ENCODE measurements around the gene C3orf70.

Gene C3orf70

DNA sequence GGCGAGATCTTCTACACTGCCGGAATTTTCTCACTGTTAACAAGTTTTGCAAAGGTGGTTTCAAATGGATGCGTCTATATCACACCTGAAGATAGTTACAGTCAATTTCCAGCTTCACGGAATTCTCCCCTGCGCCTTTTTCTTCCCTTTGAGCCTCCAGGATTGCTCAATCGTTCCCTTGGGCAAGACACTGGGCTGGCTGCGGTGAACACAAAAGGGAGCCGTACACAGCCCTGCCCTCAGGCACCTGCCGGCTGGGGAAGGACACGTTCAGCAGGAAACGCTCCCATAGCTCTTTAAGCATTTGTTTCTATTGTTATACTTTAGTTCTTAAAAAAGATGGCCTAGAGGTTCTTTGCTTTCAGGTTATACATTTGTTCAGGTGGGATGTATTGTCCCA, 85.7 kb downstream of the C3orf70 start:
- H3K4me3 ChIP-seq (ENCODE audit: low read depth, low read length), result no peak overlapping the region
- no peak for DNase-seq (ENCODE audit: low read depth)
- TF ChIP-seq, protein P1, sequence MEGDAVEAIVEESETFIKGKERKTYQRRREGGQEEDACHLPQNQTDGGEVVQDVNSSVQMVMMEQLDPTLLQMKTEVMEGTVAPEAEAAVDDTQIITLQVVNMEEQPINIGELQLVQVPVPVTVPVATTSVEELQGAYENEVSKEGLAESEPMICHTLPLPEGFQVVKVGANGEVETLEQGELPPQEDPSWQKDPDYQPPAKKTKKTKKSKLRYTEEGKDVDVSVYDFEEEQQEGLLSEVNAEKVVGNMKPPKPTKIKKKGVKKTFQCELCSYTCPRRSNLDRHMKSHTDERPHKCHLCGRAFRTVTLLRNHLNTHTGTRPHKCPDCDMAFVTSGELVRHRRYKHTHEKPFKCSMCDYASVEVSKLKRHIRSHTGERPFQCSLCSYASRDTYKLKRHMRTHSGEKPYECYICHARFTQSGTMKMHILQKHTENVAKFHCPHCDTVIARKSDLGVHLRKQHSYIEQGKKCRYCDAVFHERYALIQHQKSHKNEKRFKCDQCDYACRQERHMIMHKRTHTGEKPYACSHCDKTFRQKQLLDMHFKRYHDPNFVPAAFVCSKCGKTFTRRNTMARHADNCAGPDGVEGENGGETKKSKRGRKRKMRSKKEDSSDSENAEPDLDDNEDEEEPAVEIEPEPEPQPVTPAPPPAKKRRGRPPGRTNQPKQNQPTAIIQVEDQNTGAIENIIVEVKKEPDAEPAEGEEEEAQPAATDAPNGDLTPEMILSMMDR (IDR thresholded peaks at IDR 0.05; ENCODE audit: low read depth, low read length, missing control alignments), result no peak

DNA sequence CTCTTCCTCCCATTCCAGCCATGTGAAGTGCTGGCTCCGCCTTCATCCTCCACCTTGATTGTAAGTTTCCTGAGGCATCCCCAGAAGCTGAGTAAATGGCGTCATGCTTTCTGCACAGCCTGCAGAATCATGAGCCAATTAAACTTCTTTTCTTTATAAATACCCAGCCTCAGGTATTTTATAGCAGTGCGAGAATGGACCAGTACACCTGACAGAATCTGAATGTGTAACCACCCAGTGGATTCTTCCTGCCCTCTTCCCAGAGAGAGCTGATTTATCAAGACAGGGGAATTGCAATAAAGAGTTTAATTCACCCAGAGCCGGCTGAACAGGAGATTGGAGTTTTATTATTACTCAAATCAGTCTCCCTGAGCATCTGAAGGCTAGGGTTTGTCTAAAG, 86.6 kb downstream of the C3orf70 start:
- TF ChIP-seq, protein P1 (IDR thresholded peaks at IDR 0.05; ENCODE audit: low read depth, low read length, missing control alignments), result no peak
- DNase-seq (ENCODE audit: low read depth), result no peak
- no peak overlapping the region for H3K4me3 ChIP-seq (ENCODE audit: low read depth, low read length)

DNA sequence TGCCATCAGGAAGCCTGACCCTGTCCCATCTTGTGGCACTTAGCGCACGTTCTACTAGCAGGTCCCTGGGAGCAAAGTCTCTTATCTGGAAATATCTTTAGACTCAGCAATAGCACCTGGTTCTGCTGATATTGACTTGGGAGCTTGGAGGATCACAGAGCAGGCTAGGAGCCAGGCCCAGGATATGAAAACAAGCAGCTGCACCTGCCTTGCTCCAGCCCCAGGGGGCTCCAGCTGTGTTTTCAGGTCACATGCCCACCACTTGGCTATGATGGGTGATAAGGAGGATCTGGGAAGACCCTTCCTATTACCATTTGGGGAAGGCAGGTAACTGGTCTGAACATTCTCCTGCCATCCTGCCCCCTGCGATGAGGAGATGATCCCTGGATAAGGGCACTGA, 87.8 kb downstream of the C3orf70 start:
- no peak overlapping the region for H3K4me3 ChIP-seq (ENCODE audit: low read depth, low read length)
- TF ChIP-seq, protein P1 (IDR thresholded peaks at IDR 0.05; ENCODE audit: low read depth, low read length, missing control alignments), result peak; percentile 33
- no peak for DNase-seq (ENCODE audit: low read depth)

DNA sequence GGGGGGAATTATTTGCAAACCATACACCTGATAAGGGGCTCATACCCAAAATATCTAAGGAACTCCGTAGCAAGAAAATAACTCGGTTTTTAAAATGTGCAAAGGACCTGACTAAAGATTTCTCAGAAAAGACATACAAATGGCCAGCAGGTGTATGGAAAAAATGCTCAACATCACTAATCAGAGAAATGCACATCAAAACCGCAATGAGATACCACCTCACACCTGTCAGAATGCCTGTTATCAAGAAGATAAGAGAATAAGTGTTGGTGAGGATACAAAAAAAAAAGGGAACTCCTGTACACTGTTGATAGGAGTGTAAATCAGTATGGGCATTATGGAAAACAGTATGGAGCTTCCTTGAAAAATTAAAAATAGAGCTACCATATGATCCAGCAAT, 89.4 kb downstream of the C3orf70 start:
- TF ChIP-seq, protein P1 (IDR thresholded peaks at IDR 0.05; ENCODE audit: low read depth, low read length, missing control alignments), result no peak
- no peak overlapping the region for H3K4me3 ChIP-seq (ENCODE audit: low read depth, low read length)
- no peak for DNase-seq (ENCODE audit: low read depth)

DNA sequence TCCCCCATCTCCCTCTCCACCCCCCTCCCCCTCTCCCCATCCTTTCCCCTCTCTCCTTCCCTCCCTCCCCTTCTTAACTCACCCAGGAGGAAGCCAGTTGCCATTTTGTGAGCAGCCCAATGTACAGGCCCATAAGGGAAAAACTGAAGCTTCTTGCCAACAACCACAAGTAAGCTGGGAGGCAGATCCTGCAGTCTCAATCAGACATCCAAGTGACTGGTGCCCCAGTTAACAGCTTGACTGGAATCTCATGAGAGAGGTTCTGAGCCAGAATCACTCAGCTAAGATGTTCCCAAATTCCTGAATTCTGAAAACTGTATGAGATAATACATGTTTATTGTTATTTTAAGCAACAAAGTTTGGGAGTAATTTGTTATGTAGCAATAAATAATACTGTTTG, 90.7 kb downstream of the C3orf70 start:
- TF ChIP-seq, protein P1 (IDR thresholded peaks at IDR 0.05; ENCODE audit: low read depth, low read length, missing control alignments), result no peak
- no peak for DNase-seq (ENCODE audit: low read depth)
- no peak overlapping the region for H3K4me3 ChIP-seq (ENCODE audit: low read depth, low read length)

DNA sequence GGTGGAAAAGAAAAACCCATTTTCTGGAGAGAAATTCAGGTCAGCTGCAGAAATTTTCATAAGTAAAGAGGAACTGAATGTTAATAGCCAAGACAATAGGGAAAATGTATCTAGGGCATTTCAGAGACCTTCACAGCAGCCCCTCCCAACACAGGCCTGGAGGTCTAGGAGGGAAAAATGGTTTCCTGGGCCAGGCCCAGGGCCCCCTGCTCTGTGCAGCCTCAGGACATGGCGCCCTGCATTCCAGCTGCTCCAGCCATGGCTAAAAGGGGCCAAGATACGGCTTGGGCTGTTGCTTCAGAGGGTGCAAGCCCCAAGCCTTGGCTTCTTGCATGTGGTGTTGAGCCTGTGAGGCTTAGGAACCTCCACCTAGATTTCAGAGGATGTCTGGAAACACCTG, 92.2 kb downstream of the C3orf70 start:
- no peak for DNase-seq (ENCODE audit: low read depth)
- H3K4me3 ChIP-seq (ENCODE audit: low read depth, low read length), result no peak overlapping the region
- TF ChIP-seq, protein P1 (IDR thresholded peaks at IDR 0.05; ENCODE audit: low read depth, low read length, missing control alignments), result no peak

DNA sequence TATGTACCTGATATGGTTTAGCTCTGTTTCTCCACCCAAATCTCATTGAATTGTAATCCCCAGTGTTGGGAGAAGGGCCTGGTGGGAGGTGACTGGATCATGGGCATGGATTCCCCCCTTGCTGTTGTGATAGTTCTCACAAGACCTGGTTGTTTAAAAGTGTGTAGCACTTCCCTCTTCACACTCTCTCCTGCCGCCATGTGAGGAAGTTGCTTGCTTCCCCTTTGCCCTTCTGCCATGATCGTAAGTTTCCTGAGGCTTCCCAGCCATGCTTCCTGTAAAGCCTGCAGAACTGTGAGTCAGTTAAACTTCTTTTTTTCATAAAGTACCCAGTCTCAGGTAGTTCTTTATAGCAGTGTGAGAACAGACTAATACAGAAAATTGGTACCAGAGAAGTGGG, 93.1 kb downstream of the C3orf70 start:
- DNase-seq (ENCODE audit: low read depth), result no peak
- H3K4me3 ChIP-seq (ENCODE audit: low read depth, low read length), result no peak overlapping the region
- TF ChIP-seq, protein P1 (IDR thresholded peaks at IDR 0.05; ENCODE audit: low read depth, low read length, missing control alignments), result no peak
